ENCODE data around the gene PIK3CG. TPM values are rescaled to one million over a fixed set of nuclear protein-coding genes. Genes with fewer than 3 reads are reported as not detected.
A peak's percentile ranks its signal among the peaks of the same experiment; 100 is the strongest.
"Not testable (repeated sequence)": the region's sequence is repeated elsewhere in the genome, so short reads cannot be mapped to it uniquely, and the experiment has no call there.

The PIK3CG gene
- total RNA-seq (2014; rRNA removed; shearing (Covaris generic)), result not detected in 2 replicates

DNA sequence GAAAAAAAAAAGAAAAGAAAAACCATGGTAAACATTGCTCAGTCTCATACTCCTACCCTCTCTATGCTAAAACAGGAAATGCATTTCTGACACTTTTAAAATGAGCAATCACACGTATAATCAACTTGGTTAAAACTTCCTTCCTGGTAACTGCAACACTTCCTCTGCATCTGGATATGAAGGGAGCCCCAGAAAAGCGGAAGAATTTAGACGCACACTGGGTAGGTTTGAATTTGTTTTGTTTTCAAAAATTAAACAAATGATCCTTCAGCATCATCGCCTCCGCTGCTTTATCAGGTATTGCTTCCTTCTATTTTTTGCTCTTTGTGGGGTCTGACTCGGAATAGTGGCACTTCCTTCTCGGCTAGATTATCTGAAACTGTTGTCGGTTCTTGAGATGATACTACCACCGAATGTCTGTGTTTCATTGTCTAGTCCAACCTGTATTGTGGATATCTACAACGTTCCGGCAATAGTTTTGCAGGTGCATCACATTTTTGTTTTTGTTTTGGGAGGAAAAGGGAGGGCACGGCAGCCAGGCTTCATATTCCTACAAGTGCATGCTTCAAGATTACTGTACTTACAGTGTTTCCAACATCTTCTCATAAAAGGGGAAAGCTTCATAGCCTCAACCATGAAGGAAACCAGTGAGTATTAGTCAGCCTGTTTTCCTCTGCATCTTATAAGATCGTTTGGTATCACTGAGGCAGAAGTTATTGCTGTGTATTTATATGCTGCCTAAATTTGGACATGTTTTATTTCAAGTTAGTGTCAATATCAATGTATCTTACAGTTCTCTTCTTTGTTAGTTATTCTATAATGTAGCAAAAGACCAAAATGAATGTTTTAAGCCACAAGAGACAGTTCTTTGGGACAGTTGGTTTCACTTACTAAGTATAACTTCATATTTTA lies at the start of gene PIK3CG:
Gene PIK3CG, plus strand, starts transcription at position 153 of the 912 bp plus-strand sequence. CDS start 2,280 bp downstream, outside the sequence.
- no peak for DNase-seq (ENCODE audit: low spot score)

- DNase-seq (ENCODE audit: low spot score), result no peak
Observed at GRCh38 chr7:106817098-106817497, 48.0 kb upstream of the PIK3CG start.

- DNase-seq (ENCODE audit: low spot score), result no peak
Observed at GRCh38 chr7:106818736-106819135, 46.3 kb upstream of the PIK3CG start.

DNA sequence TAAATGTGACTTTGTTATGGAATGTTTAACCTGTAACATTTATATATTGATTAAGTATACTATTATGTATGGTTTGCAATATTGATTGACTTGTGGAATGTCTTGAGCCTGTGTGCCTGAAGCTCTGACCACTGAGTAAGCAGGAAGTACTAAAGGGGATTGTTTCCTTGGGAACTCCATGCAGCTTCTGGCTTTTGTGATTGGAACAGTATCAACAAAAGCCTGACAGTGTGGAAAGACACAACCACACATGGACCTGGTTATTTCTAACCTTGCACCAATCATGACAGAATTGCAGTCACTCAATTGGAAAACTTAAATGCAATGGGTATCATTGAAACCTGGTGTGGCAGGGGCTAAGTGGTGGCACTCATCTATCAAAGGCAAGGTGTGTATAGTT lies 45.5 kb upstream of the PIK3CG start:
- no peak for DNase-seq (ENCODE audit: low spot score)

DNA sequence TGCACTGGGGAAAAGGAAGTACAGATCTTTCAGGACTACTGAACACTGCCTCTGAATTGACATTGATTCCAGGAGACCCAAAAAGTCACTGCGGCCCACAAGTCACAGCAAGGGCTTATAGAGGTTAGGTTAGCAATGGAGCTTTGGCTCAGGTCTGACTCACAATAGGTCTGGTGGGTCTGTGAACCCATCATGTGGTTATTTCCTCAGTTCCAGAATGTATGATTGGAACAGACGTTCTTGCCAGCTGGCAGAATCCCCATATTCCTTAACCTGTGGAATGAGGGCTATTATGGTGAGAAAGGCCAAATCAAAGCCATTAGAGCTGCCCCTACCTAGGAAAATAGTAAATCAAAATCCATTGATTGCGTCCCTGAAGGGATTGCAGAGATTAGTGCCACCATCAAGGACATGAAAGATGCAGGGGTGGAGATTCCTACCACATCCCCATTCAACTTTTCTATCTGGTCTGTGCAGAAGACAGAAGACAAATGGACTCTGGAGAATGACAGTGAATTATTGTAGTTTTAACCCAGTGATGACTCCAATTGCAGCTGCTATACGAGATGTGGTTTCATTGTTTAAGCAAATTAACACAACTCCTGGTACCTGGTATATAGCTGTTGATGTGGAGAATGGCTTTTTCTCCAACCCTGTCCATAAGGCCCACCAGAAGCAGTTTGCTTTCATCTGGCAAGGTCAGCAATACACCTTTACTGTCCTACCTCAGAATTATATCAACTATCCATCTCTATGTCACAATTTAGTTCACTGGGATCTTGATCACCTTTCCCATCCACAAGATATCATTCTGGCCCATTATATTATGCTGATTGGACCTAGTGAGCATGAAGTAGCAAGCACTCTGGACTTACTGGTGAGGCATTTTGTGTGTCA lies 44.5 kb upstream of the PIK3CG start:
- DNase-seq (ENCODE audit: low spot score), result no peak

DNA sequence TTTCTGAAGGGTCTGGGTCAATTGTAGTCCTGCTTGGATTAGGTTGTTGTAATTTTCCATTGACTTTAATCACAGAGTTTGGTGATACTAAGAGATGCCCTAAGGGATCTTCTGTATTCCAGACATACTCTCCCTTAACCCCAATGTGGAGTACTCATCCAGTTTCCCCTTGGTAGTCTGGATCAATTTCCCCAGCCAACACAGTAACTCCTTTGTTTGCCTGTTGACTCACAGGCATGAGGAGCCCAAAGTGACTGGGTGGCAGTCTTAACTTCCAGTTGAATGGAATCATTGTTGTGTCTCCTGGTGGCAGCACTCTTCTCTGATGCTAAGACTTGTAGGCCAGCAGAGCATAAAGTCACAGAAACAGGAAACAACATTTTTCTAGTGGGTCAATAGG lies 41.5 kb upstream of the PIK3CG start:
- no peak for DNase-seq (ENCODE audit: low spot score)

DNA sequence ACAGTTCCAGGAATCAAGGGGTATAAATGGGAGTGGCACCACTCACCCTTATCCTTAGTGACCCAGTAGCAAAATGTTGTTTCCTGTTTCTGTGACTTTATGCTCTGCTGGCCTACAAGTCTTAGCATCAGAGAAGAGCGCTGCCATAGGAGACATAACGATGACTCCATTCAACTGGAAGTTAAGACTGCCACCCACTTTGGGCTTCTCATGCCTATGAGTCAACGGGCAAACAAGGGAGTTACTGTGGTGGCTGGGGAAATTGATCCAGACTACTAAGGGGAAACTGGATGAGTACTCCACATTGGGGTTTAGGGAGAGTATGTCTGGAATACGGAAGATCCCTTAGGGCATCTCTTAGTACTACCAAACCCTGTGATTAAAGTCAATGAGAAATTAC lies 40.6 kb upstream of the PIK3CG start:
- DNase-seq (ENCODE audit: low spot score), result peak; percentile 20

DNA sequence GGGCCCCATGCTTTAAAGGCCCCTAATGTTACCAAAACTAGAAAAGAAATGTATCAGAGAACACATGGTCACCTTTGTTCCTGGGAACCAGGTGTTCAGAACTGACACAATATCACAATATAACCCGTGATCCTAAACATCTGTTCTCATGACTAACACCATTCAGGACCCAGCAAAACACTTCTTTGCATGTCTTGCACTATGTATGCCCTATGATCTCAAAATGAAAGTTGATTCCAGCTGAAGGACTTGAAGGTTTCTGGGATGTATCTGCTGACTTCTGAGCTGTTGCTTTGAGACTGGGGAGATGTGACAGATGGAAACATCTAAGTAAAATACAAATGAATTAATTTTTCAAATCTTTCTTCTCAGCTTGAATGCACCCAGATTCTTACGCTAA lies 37.5 kb upstream of the PIK3CG start:
- no peak for DNase-seq (ENCODE audit: low spot score)

DNA sequence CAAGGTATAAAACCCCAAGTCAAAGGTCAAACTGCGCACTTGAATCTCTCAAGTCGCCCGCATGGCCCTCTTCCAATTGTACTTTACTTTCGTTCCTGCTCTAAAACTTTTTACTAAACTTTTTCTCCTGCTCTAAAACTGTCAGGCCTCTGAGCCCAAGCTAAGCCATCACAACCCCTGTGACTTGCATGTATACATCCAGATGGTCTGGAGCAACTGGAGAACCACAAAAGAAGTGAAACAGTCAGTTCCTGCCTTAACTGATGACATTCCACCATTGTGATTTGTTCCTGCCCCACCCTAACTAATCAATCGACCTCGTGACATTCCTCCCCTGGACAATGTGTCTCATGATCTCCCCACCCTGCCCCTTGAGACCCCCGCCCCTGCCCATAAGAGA lies 35.6 kb upstream of the PIK3CG start:
- no peak for DNase-seq (ENCODE audit: low spot score)

DNA sequence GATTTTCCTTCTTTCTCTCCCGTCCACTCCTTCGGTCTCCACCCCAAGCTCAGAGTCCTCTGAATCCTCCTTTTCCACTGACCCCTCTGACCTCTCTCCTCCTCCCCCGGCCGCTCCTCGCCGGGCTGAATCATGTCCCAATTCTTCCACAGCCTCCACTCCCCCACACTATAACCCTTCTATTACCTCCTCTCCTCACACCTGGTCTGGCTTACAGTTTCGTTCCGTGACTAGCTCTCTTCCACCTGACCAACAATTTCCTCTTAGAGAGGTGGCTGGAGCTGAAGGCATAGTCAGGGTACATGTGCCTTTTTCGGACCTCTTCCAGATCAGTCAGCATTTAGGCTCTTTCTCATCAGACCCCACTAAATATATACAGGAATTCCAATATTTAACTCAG lies 34.2 kb upstream of the PIK3CG start:
- DNase-seq (ENCODE audit: low spot score), result not testable (repeated sequence)

DNA sequence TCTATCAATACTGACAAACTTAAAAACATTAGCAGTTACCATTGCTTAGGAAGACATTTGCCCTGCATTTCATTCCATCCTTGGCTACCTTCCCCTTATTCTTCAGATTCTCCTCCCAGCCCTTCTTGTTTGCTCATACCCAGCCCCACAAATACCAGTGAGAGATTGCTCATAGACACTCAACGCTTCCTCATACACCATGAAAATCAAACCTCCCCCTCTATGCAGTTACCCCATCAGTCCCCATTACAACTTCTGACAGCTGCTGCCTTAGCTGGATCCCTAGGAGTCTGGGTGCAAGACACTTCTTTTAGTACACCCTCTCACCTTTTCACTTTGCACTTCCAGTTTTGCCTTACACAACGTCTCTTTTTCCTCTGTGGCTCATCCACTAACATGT lies 28.3 kb upstream of the PIK3CG start:
- no peak for DNase-seq (ENCODE audit: low spot score)

DNA sequence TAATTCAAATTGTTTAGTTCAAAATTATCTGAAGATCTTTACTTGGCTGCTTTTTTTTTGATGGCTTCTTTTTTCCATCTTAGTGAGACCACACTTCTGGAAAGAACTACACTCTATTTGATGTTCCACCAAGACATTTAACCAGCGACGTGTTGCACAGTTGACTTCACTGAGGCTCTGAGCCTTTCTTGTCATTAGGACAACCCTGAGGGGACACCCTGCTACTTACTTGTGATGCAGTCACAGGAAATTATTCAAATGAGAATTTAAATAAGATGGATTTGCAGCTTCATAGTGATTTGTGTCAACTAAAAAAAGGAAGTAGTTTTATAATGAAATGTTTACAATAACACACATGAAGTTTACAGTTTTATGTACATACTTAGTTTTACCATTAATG lies 25.6 kb upstream of the PIK3CG start:
- no peak for DNase-seq (ENCODE audit: low spot score)

- DNase-seq (ENCODE audit: low spot score), result no peak
Observed at GRCh38 chr7:106840342-106840741, 24.7 kb upstream of the PIK3CG start.

DNA sequence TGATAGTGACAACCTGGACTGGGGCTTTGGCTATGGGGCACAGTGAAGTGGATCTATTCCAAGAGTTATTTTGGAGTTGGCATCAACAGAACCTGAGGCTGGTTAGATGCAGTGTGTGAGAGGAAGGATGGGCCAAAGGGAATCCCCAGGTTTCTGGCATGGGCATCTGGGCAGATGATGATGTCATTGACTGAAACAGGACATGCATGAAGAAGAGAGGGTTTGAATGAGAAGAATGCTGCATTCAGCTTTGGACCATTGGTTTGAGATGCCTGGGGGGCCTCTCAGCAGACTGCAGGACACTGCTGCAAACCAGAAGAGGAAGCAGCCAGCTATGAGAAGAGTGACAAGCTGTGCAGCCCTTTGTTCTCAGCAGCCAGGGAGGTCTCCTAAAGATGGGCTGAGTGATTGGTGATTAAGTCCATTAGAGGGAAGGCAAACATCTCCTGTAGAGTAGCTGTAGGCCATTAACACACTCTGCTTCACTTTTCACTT lies 23.1 kb upstream of the PIK3CG start:
- no peak for DNase-seq (ENCODE audit: low spot score)

- no peak for DNase-seq (ENCODE audit: low spot score)
Observed at GRCh38 chr7:106844279-106844997, 20.6 kb upstream of the PIK3CG start.

- DNase-seq (ENCODE audit: low spot score), result no peak
Observed at GRCh38 chr7:106848049-106848448, 17.0 kb upstream of the PIK3CG start.

DNA sequence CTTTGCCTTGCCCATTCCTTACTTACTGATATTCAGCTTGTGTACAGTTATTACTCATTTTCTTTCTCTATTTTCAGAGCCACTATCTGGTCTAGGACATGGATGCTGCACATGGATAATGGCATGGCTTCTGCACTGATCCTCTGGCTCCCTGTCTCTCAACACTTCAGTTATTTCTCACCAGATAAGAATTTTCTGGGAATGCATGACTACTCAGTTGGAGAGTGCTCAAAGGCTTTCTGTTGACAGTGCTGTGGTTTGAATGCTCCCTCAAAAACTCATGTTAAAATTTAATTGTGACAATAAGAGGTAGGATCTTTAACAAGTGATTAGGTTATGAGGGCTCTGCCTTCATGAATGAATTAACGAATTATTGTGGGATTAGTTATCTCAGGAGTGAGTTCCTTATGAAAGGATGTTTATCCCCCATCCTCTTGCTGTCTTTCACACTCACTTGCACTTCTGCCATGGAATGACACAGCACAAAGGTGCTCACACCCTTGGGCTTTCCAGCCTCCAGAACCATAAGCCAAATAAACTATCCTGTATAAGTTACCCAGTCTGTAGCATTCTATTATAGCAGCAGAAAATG lies 16.1 kb upstream of the PIK3CG start:
- DNase-seq (ENCODE audit: low spot score), result peak; percentile 22

DNA sequence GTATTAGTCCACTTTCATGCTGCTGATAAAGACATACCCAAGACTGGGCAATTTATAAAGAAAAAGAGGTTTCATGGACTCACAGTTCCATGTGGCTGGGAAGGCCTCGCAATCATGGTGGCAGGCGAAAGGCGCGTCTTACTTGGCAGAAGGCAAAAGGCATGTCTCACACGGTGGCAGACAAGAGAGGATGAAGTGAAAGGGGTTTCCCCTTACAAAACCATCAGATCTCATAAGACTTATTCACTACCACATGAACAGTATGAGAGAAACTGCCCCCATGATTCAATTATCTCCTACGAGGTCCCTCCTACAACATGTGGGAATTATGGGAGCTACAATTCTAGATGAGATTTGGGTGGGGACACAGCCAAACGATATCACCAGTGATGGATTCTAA lies 13.4 kb upstream of the PIK3CG start:
- not testable (repeated sequence) for DNase-seq (ENCODE audit: low spot score)

GRCh38 chr7:106853250-106853908 lies 11.7 kb upstream of the PIK3CG start:
- DNase-seq (ENCODE audit: low spot score), result no peak

DNA sequence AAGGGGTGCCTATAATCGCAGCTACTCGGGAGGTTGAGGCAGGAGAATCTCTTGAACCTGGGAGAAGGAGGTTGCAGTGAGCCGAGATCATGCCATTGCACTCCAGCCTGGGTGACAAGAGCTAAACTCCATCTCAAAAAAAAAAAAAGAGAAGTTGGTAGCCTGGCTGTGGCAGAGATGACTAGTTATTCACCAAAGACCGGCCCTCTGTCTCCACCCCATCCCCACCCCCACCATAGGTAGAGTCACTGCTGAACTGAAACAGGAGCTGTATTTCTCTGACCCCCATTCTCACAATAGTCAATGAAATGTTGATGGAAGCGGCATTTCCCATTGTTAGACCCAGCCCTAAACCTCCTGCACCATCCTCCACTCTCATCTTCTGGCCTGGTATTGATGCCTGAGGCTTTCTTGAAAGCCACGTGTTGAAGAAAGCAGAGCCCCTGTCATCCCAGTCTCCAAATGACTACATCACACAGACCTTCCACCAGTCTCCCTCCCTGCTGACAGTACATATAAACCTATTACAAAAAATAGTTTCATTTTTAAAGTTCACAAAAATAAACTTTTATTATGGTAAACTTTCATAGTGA lies 9.4 kb upstream of the PIK3CG start:
- no peak for DNase-seq (ENCODE audit: low spot score)

Data from H4 (cell line).